Liver (tissue), 9 donors: ENCODE data around the gene AXDND1. TPM values are rescaled to one million over a fixed set of nuclear protein-coding genes. Genes with fewer than 3 reads are reported as not detected.
A peak's percentile ranks its signal among the peaks of the same experiment; 100 is the strongest.

Source experiments
- DNase-seq: peaks from one replicate; pipeline ENCODE4 v3.0.0-alpha.2; 2017; ENCODE audit warnings: low spot score
- H3K27ac ChIP-seq, 2 donors: one replicate each; pipeline ENCODE4 v1.7.0; 2013; ENCODE audit warnings: inconsistent platforms in 2 of 2, low read length in 2 of 2, control low read depth in 1 of 2, low read depth in 1 of 2, mild to moderate bottlenecking in 1 of 2
- H3K27me3 ChIP-seq, 4 donors: one replicate each; pipeline versions ENCODE4 v1.6.1 to v1.7.0; 2013; ENCODE audit warnings: low read length in 3 of 4, inconsistent platforms in 1 of 4, mild to moderate bottlenecking in 1 of 4, moderate library complexity in 1 of 4; ENCODE audit not compliant: control insufficient read depth in 4 of 4, insufficient read depth in 4 of 4
- H3K36me3 ChIP-seq, 4 donors: one replicate each; pipeline versions ENCODE4 v1.6.1 to v1.7.0; 2013; ENCODE audit warnings: low read length in 3 of 4, mild to moderate bottlenecking in 3 of 4, low read depth in 1 of 4, moderate library complexity in 1 of 4; ENCODE audit not compliant: control insufficient read depth in 4 of 4, insufficient read depth in 3 of 4
- H3K4me1 ChIP-seq, 4 donors: one replicate each; pipeline versions ENCODE4 v1.6.1 to v1.7.0; 2013; ENCODE audit warnings: low read length in 3 of 4, mild to moderate bottlenecking in 3 of 4, moderate library complexity in 1 of 4; ENCODE audit not compliant: control insufficient read depth in 4 of 4, insufficient read depth in 4 of 4
- H3K4me3 ChIP-seq, 3 donors: one replicate each; pipeline versions ENCODE4 v1.6.1 to v1.7.0; 2013; ENCODE audit warnings: low read length in 3 of 3, control low read depth in 1 of 3, low read depth in 1 of 3, mild to moderate bottlenecking in 1 of 3
- H3K9ac ChIP-seq, 2 donors: one replicate each; pipeline ENCODE4 v1.7.0; 2013; ENCODE audit warnings: low read length in 2 of 2, mild to moderate bottlenecking in 2 of 2, moderate library complexity in 2 of 2, control low read depth in 1 of 2, low read depth in 1 of 2
- H3K9me3 ChIP-seq, 4 donors: one replicate each; pipeline versions ENCODE4 v1.6.1 to v1.7.0; 2013; ENCODE audit warnings: low read length in 3 of 4; ENCODE audit not compliant: control insufficient read depth in 4 of 4
- ATF3 ChIP-seq: IDR thresholded peaks from 2 replicates; pipeline ENCODE4 v1.6.1; 2016; ENCODE audit warnings: antibody characterized with exemption
- CTCF ChIP-seq: fragments of 150-350 bp; IDR thresholded peaks from 2 replicates; pipeline ENCODE4 v1.5.1; 2017; ENCODE audit warnings: improper control_type of control experiment, low read depth, low read length; ENCODE audit not compliant: missing input control
- EGR1 ChIP-seq, 2 donors: IDR thresholded peaks; 2 replicates each; pipeline ENCODE4 v1.6.1; 2016 to 2018; ENCODE audit warnings: antibody characterized with exemption in 2 of 2, low read depth in 2 of 2
- FOXA1 ChIP-seq: IDR thresholded peaks from 2 replicates; pipeline ENCODE4 v1.6.1; 2016; ENCODE audit warnings: antibody characterized with exemption
- FOXA2 ChIP-seq: IDR thresholded peaks from 2 replicates; pipeline ENCODE4 v1.6.1; 2016; ENCODE audit warnings: antibody characterized with exemption
- GABPA ChIP-seq, 2 donors: IDR thresholded peaks in 1 of 2; conservative IDR thresholded peaks in 1 of 2; 2 replicates each; pipeline ENCODE4 v1.6.1; 2016; ENCODE audit warnings: antibody characterized with exemption in 2 of 2, mild to moderate bottlenecking in 1 of 2, moderate library complexity in 1 of 2
- HNF4A ChIP-seq, 2 donors: conservative IDR thresholded peaks; 2 replicates each; pipeline ENCODE4 v1.6.1; 2016; ENCODE audit warnings: antibody characterized with exemption in 2 of 2, mild to moderate bottlenecking in 2 of 2
- HNF4G ChIP-seq: IDR thresholded peaks from 2 replicates; pipeline ENCODE4 v1.6.1; 2016; ENCODE audit warnings: antibody characterized with exemption
- JUND ChIP-seq, 2 donors: IDR thresholded peaks; 2 replicates each; pipeline ENCODE4 v1.6.1; 2016; ENCODE audit warnings: antibody characterized with exemption in 2 of 2
- MAX ChIP-seq: IDR thresholded peaks from 2 replicates; pipeline ENCODE4 v1.6.1; 2016; ENCODE audit warnings: antibody characterized with exemption
- NR2F2 ChIP-seq: IDR thresholded peaks from 2 replicates; pipeline ENCODE4 v1.6.1; 2016; ENCODE audit warnings: antibody characterized with exemption
- RAD21 ChIP-seq, 2 donors: IDR thresholded peaks; 2 replicates each; pipeline ENCODE4 v1.6.1; 2016; ENCODE audit warnings: antibody characterized with exemption in 2 of 2, mild to moderate bottlenecking in 2 of 2
- REST ChIP-seq: IDR thresholded peaks from 2 replicates; pipeline ENCODE4 v1.6.1; 2016; ENCODE audit warnings: antibody characterized with exemption, mild to moderate bottlenecking
- RXRA ChIP-seq, 2 donors: IDR thresholded peaks; 2 replicates each; pipeline ENCODE4 v1.6.1; 2017 to 2018; ENCODE audit warnings: antibody characterized with exemption in 2 of 2, mild to moderate bottlenecking in 1 of 2
- SP1 ChIP-seq: IDR thresholded peaks from 2 replicates; pipeline ENCODE4 v1.6.1; 2018; ENCODE audit warnings: antibody characterized with exemption, mild to moderate bottlenecking
- TAF1 ChIP-seq: conservative IDR thresholded peaks from 2 replicates; pipeline ENCODE4 v1.6.1; 2016; ENCODE audit warnings: antibody characterized with exemption, mild to moderate bottlenecking
- YY1 ChIP-seq: IDR thresholded peaks from 2 replicates; pipeline ENCODE4 v1.6.1; 2016; ENCODE audit warnings: antibody characterized with exemption, mild to moderate bottlenecking
- ZBTB33 ChIP-seq: IDR thresholded peaks from 2 replicates; pipeline ENCODE4 v1.6.1; 2016; ENCODE audit warnings: antibody characterized with exemption
- WGBS: extraction: QIAGEN DNeasy Blood & Tissue Kit; methylation state at CpG from one replicate; pipeline ENCODE4 v1.1.7; 2013; 5-methylcytosine and 5-hydroxymethylcytosine counted together
- polyA plus RNA-seq, 2 donors: library from polyadenylated mRNA; stranded (reverse) in 1 of 2; unstranded in 1 of 2; fragments of 200-250 nt in 1 of 2; fragments of >200 nt in 1 of 2; fragmentation: Nextera tagmentation in 1 of 2; extraction: Ambion mirVana in 1 of 2; gene quantifications; one replicate each; pipeline versions ENCODE4 v1.2.1 to v1.2.3, GENCODE V29; 2013 to 2015
- total RNA-seq, 2 donors: library from RNA; depleted of rRNA; stranded (reverse); fragments of >200 nt; gene quantifications; one replicate each; pipeline ENCODE4 v1.2.3, GENCODE V29; 2014
- donor health status: healthy.
- donor health status: healthy.
- donor health status: healthy.
- donor health status: healthy.
- donor health status: healthy.

The AXDND1 gene
- total and polyA plus RNA-seq, 4 donors: 0.25 TPM; not detected in 3

- H3K36me3 ChIP-seq: no peaks in the 10 kb centered on the region
- no peaks in the 10 kb centered on the region for H3K4me1 ChIP-seq
- no peak overlapping the region for H3K4me3 ChIP-seq
- 87% methylated on average over 5 of the region's 5 CpGs for WGBS
- no peak overlapping the region for H3K9ac ChIP-seq
- no peak for DNase-seq
- TF ChIP-seq MAX: no peak
- no peak for TF ChIP-seq RXRA (IDR thresholded peaks at IDR 0.05)
- TF ChIP-seq SP1: no peak
- TF ChIP-seq JUND (IDR thresholded peaks at IDR 0.05): no peak
- TF ChIP-seq GABPA (IDR thresholded peaks at IDR 0.05 in 1 of 2, conservative IDR thresholded peaks at IDR 0.05 in 1 of 2): no peak
- no peak for TF ChIP-seq NR2F2
- TF ChIP-seq REST: no peak
- no peak for TF ChIP-seq FOXA1
- TF ChIP-seq TAF1: no peak
- no peak for TF ChIP-seq ZBTB33
- no peak for TF ChIP-seq HNF4G
- TF ChIP-seq EGR1 (IDR thresholded peaks at IDR 0.05; ENCODE audit: low read depth in 2 of 2): no peak
- no peak overlapping the region for H3K27ac ChIP-seq
- H3K27me3 ChIP-seq: peaks cover 0 to 12% (median 5%) of the 10 kb centered on the region in 4 donors
- no peaks in the 10 kb centered on the region for H3K9me3 ChIP-seq
These were observed 218.1 kb downstream of the AXDND1 start for GRCh38 chr1:179583771-179584320.

GRCh38 chr1:179586107-179586823, 220.5 kb downstream of the AXDND1 start:
- H3K4me3 ChIP-seq: peak overlapping the region in 1 of 3 donors; percentile 32
- H3K27me3 ChIP-seq: peaks cover 0 to 12% (median 5%) of the 10 kb centered on the region in 4 donors
- no peak overlapping the region for H3K9ac ChIP-seq
- no peak for DNase-seq
- TF ChIP-seq JUND (IDR thresholded peaks at IDR 0.05) (no peak), GABPA (IDR thresholded peaks at IDR 0.05 in 1 of 2, conservative IDR thresholded peaks at IDR 0.05 in 1 of 2) (no peak), YY1 (no peak), MAX (no peak), NR2F2 (no peak), FOXA2 (no peak), CTCF (no peak), RAD21 (IDR thresholded peaks at IDR 0.05) (no peak), ATF3 (no peak), EGR1 (IDR thresholded peaks at IDR 0.05; ENCODE audit: low read depth in 2 of 2) (no peak), HNF4G (no peak), HNF4A (conservative IDR thresholded peaks at IDR 0.05) (no peak), ZBTB33 (no peak), RXRA (IDR thresholded peaks at IDR 0.05) (no peak)
- WGBS: 11% methylated on average over 60 of the region's 60 CpGs
- H3K27ac ChIP-seq: no peak overlapping the region
- H3K9me3 ChIP-seq: no peaks in the 10 kb centered on the region
- no peaks in the 10 kb centered on the region for H3K36me3 ChIP-seq
- no peaks in the 10 kb centered on the region for H3K4me1 ChIP-seq
